Liver (tissue), 9 donors: ENCODE results near the gene ZNF699. TPM values are rescaled to one million over a fixed set of nuclear protein-coding genes. Genes with fewer than 3 reads are reported as not detected.

Experiments
- DNase-seq: peaks from one replicate; pipeline ENCODE4 v3.0.0-alpha.2; 2017; ENCODE audit warnings: low spot score
- H3K27ac ChIP-seq, 2 donors: one replicate each; pipeline ENCODE4 v1.7.0; 2013; ENCODE audit warnings: inconsistent platforms in 2 of 2, low read length in 2 of 2, control low read depth in 1 of 2, low read depth in 1 of 2, mild to moderate bottlenecking in 1 of 2
- H3K27me3 ChIP-seq, 4 donors: one replicate each; pipeline versions ENCODE4 v1.6.1 to v1.7.0; 2013; ENCODE audit warnings: low read length in 3 of 4, inconsistent platforms in 1 of 4, mild to moderate bottlenecking in 1 of 4, moderate library complexity in 1 of 4; ENCODE audit not compliant: control insufficient read depth in 4 of 4, insufficient read depth in 4 of 4
- H3K36me3 ChIP-seq, 4 donors: one replicate each; pipeline versions ENCODE4 v1.6.1 to v1.7.0; 2013; ENCODE audit warnings: low read length in 3 of 4, mild to moderate bottlenecking in 3 of 4, low read depth in 1 of 4, moderate library complexity in 1 of 4; ENCODE audit not compliant: control insufficient read depth in 4 of 4, insufficient read depth in 3 of 4
- H3K4me1 ChIP-seq, 4 donors: one replicate each; pipeline versions ENCODE4 v1.6.1 to v1.7.0; 2013; ENCODE audit warnings: low read length in 3 of 4, mild to moderate bottlenecking in 3 of 4, moderate library complexity in 1 of 4; ENCODE audit not compliant: control insufficient read depth in 4 of 4, insufficient read depth in 4 of 4
- H3K4me3 ChIP-seq, 3 donors: one replicate each; pipeline versions ENCODE4 v1.6.1 to v1.7.0; 2013; ENCODE audit warnings: low read length in 3 of 3, control low read depth in 1 of 3, low read depth in 1 of 3, mild to moderate bottlenecking in 1 of 3
- H3K9ac ChIP-seq, 2 donors: one replicate each; pipeline ENCODE4 v1.7.0; 2013; ENCODE audit warnings: low read length in 2 of 2, mild to moderate bottlenecking in 2 of 2, moderate library complexity in 2 of 2, control low read depth in 1 of 2, low read depth in 1 of 2
- H3K9me3 ChIP-seq, 4 donors: one replicate each; pipeline versions ENCODE4 v1.6.1 to v1.7.0; 2013; ENCODE audit warnings: low read length in 3 of 4; ENCODE audit not compliant: control insufficient read depth in 4 of 4
- FOXA1 ChIP-seq: IDR thresholded peaks from 2 replicates; pipeline ENCODE4 v1.6.1; 2016; ENCODE audit warnings: antibody characterized with exemption
- GABPA ChIP-seq, 2 donors: IDR thresholded peaks in 1 of 2; conservative IDR thresholded peaks in 1 of 2; 2 replicates each; pipeline ENCODE4 v1.6.1; 2016; ENCODE audit warnings: antibody characterized with exemption in 2 of 2, mild to moderate bottlenecking in 1 of 2, moderate library complexity in 1 of 2
- HNF4A ChIP-seq, 2 donors: conservative IDR thresholded peaks; 2 replicates each; pipeline ENCODE4 v1.6.1; 2016; ENCODE audit warnings: antibody characterized with exemption in 2 of 2, mild to moderate bottlenecking in 2 of 2
- HNF4G ChIP-seq: IDR thresholded peaks from 2 replicates; pipeline ENCODE4 v1.6.1; 2016; ENCODE audit warnings: antibody characterized with exemption
- RAD21 ChIP-seq, 2 donors: IDR thresholded peaks; 2 replicates each; pipeline ENCODE4 v1.6.1; 2016; ENCODE audit warnings: antibody characterized with exemption in 2 of 2, mild to moderate bottlenecking in 2 of 2
- TAF1 ChIP-seq: conservative IDR thresholded peaks from 2 replicates; pipeline ENCODE4 v1.6.1; 2016; ENCODE audit warnings: antibody characterized with exemption, mild to moderate bottlenecking
- YY1 ChIP-seq: IDR thresholded peaks from 2 replicates; pipeline ENCODE4 v1.6.1; 2016; ENCODE audit warnings: antibody characterized with exemption, mild to moderate bottlenecking
- ZBTB33 ChIP-seq: IDR thresholded peaks from 2 replicates; pipeline ENCODE4 v1.6.1; 2016; ENCODE audit warnings: antibody characterized with exemption
- WGBS: extraction: QIAGEN DNeasy Blood & Tissue Kit; methylation state at CpG from one replicate; pipeline ENCODE4 v1.1.7; 2013; 5-methylcytosine and 5-hydroxymethylcytosine counted together
- polyA plus RNA-seq, 2 donors: library from polyadenylated mRNA; stranded (reverse) in 1 of 2; unstranded in 1 of 2; fragments of 200-250 nt in 1 of 2; fragments of >200 nt in 1 of 2; fragmentation: Nextera tagmentation in 1 of 2; extraction: Ambion mirVana in 1 of 2; gene quantifications; one replicate each; pipeline versions ENCODE4 v1.2.1 to v1.2.3, GENCODE V29; 2013 to 2015
- total RNA-seq, 2 donors: library from RNA; depleted of rRNA; stranded (reverse); fragments of >200 nt; gene quantifications; one replicate each; pipeline ENCODE4 v1.2.3, GENCODE V29; 2014
- donor health status: healthy.
- donor health status: healthy.
- donor health status: healthy.
- donor health status: healthy.
- donor health status: healthy.

The ZNF699 gene
- total and polyA plus RNA-seq, 4 donors = 0.91 to 3.0 (median 1.8) TPM

- 70% methylated on average over 1 of the region's 1 CpG for WGBS
These were observed 59.0 kb downstream of the ZNF699 start, which contains the start of gene OR7E24 for GRCh38 chr19:9250630-9251029. Gene OR7E24, plus strand, starts transcription at chr19:9250930. Its CDS starts 114 bp downstream, at chr19:9251044.

More at GRCh38 chr19:9250630-9251029, 59.0 kb downstream of the ZNF699 start, which contains the start of gene OR7E24:
- Histone ChIP-seq H3K4me1 (no peaks in the 10 kb centered on the region), H3K9ac (no peak within 1 kb of the TSS), H3K9me3 (peaks cover 2 to 11% (median 6%) of the 10 kb centered on the region in 4 donors), H3K27me3 (no peaks in the 10 kb centered on the region), H3K27ac (no peak within 1 kb of the TSS), H3K4me3 (no peak within 1 kb of the TSS), H3K36me3 (no peaks in the 10 kb centered on the region)
- DNase-seq = no peak
- TF ChIP-seq HNF4A (conservative IDR thresholded peaks at IDR 0.05) = no peak
- no peak for TF ChIP-seq TAF1
- no peak for TF ChIP-seq ZBTB33
- no peak for TF ChIP-seq GABPA (IDR thresholded peaks at IDR 0.05 in 1 of 2, conservative IDR thresholded peaks at IDR 0.05 in 1 of 2)
- TF ChIP-seq RAD21 (IDR thresholded peaks at IDR 0.05) = no peak
- no peak for TF ChIP-seq FOXA1
- TF ChIP-seq HNF4G = no peak
- TF ChIP-seq YY1 = no peak

Other genes with a start within 250 kb of the ZNF699 start
- gene OR1M1, start 222.8 kb downstream of the ZNF699 start, total RNA-seq = not detected
- gene OR1M1, start 222.8 kb downstream of the ZNF699 start, polyA plus RNA-seq = not detected
- not detected for gene OR7G2, start 202.4 kb downstream of the ZNF699 start, total RNA-seq
- gene OR7G2, start 202.4 kb downstream of the ZNF699 start, polyA plus RNA-seq = not detected
- gene OR7G1, start 194.1 kb downstream of the ZNF699 start, total RNA-seq = not detected
- gene OR7G1, start 194.1 kb downstream of the ZNF699 start, polyA plus RNA-seq = not detected
- not detected for gene OR7G3, start 182.9 kb downstream of the ZNF699 start, total RNA-seq
- not detected for gene OR7G3, start 182.9 kb downstream of the ZNF699 start, polyA plus RNA-seq
- 10 to 100 TPM in 1 of 2 donors, 1 to 10 TPM in 1; 9.9 to 11.6 TPM for gene ZNF317, start 169.4 kb downstream of the ZNF699 start, total RNA-seq
- 10 to 100 TPM in 1 of 2 donors, 1 to 10 TPM in 1; 7.8 to 11.2 TPM for gene ZNF317, start 169.4 kb downstream of the ZNF699 start, polyA plus RNA-seq
- not detected for gene OR7D2, start 130.9 kb downstream of the ZNF699 start, total RNA-seq
- gene OR7D2, start 130.9 kb downstream of the ZNF699 start, polyA plus RNA-seq = under 1 TPM; 0.06 to 0.18 TPM
- not detected for gene OR7D4, start 90.2 kb downstream of the ZNF699 start, total RNA-seq
- gene OR7D4, start 90.2 kb downstream of the ZNF699 start, polyA plus RNA-seq = not detected
- not detected for gene OR7E24, start 58.9 kb downstream of the ZNF699 start, total RNA-seq
- not detected for gene OR7E24, start 58.9 kb downstream of the ZNF699 start, polyA plus RNA-seq
- 1 to 10 TPM; 2.6 to 6.2 TPM for gene ZNF559, start 14.3 kb upstream of the ZNF699 start, total RNA-seq
- 1 to 10 TPM; 3.1 to 4.1 TPM for gene ZNF559, start 14.3 kb upstream of the ZNF699 start, polyA plus RNA-seq
- under 1 TPM; 0.51 to 0.67 TPM for gene ZNF177, start 53.2 kb upstream of the ZNF699 start, total RNA-seq
- gene ZNF177, start 53.2 kb upstream of the ZNF699 start, polyA plus RNA-seq = under 1 TPM; 0.32 to 0.40 TPM
- gene ZNF266, start 125.7 kb upstream of the ZNF699 start, total RNA-seq = 10 to 100 TPM; 11.5 to 14.1 TPM
- gene ZNF266, start 125.7 kb upstream of the ZNF699 start, polyA plus RNA-seq = 1 to 10 TPM; 3.2 to 4.9 TPM
- not detected for gene ZNF560, start 188.8 kb upstream of the ZNF699 start, total RNA-seq
- gene ZNF560, start 188.8 kb upstream of the ZNF699 start, polyA plus RNA-seq = not detected
- 1 to 10 TPM; 4.4 to 6.8 TPM for gene ZNF426, start 228.8 kb upstream of the ZNF699 start, total RNA-seq
- gene ZNF426, start 228.8 kb upstream of the ZNF699 start, polyA plus RNA-seq = 1 to 10 TPM in 1 of 2 donors, under 1 TPM in 1; 0.75 to 1.3 TPM